Left renal cortex interstitium (tissue), 4 donors: Measurements from ENCODE around the gene CXorf49B. TPM values are rescaled to one million over a fixed set of nuclear protein-coding genes. Genes with fewer than 3 reads are reported as not detected.

Experiments used
- DNase-seq, 4 donors: peaks; one replicate each; pipeline ENCODE4 v3.0.0-alpha.2; 2013; ENCODE audit warnings: low read depth in 4 of 4, low spot score in 2 of 4, missing footprints in 1 of 4
- polyA plus RNA-seq, 4 donors: library from polyadenylated mRNA; unstranded; fragments of 120-200 nt; gene quantifications; one replicate each; pipeline ENCODE4 v1.2.1, GENCODE V29; 2013; ENCODE audit not compliant: insufficient read length in 4 of 4

Gene CXorf49B
- polyA plus RNA-seq, 4 donors: not detected

- DNase-seq: no peak
Measured at GRCh38 chrX:71815121-71815905, 52.2 kb downstream of the CXorf49B start.

- DNase-seq: no peak
Measured at GRCh38 chrX:71815906-71816156, 52.7 kb downstream of the CXorf49B start.

Other genes starting within 250 kb of the CXorf49B start
- 100 to 1,000 TPM; 133 to 308 (median 229) TPM for gene OGT, start 230.2 kb upstream of the CXorf49B start, polyA plus RNA-seq
- gene GCNA, start 184.9 kb upstream of the CXorf49B start, polyA plus RNA-seq: 1 to 10 TPM; 1.3 to 3.7 (median 2.6) TPM
- gene CXCR3, start 144.8 kb upstream of the CXorf49B start, polyA plus RNA-seq: under 1 TPM in 2 of 4 donors, not detected in 2; 0.09 to 0.22 TPM
- gene CXorf49, start 45.1 kb upstream of the CXorf49B start, polyA plus RNA-seq: not detected
- 10 to 100 TPM in 2 of 4 donors, 1 to 10 TPM in 2; 7.4 to 10.2 (median 9.3) TPM for gene NHSL2, start 147.5 kb downstream of the CXorf49B start, polyA plus RNA-seq